ENCODE results near the gene BPI. TPM values are rescaled to one million over a fixed set of nuclear protein-coding genes. Genes with fewer than 3 reads are reported as not detected.

The BPI gene
- total and polyA plus RNA-seq, 2 donors (not counting 1 experiment from before 2014, with no cell fraction given), result not detected

GRCh38 chr20:38272961-38273360 is 31.0 kb upstream of the BPI start:
- DNase-seq (ENCODE audit: low read depth in 2 of 2), result peak; percentile 73 to 90
- no peak overlapping the region for H3K4me3 ChIP-seq (replicated peaks in 1 of 4; ENCODE audit: control extremely low read depth in 1 of 4, insufficient read depth in 1 of 4, low read depth in 3 of 4, low read length in 4 of 4)
- H3K9ac ChIP-seq (ENCODE audit: insufficient read depth, low read length), result no peak overlapping the region
- H3K27ac ChIP-seq (ENCODE audit: insufficient read depth, low read length), result peak overlapping the region; percentile 74
- no peak overlapping the region for H2AFZ ChIP-seq (ENCODE audit: low read length)
- H4K20me1 ChIP-seq (ENCODE audit: control insufficient read depth, extremely low read depth, insufficient read depth, low read length), result no peaks in the 10 kb centered on the region
- TF ChIP-seq CTCF (conservative IDR thresholded peaks at IDR 0.05 in 1 of 2, IDR thresholded peaks at IDR 0.05 in 1 of 2; ENCODE audit: low read depth in 1 of 2, low read length in 2 of 2) (no peak), EZH2 (IDR thresholded peaks at IDR 0.05; ENCODE audit: low read length, missing control alignments) (no peak)
- H3K79me2 ChIP-seq (ENCODE audit: control insufficient read depth, insufficient read depth, low read length), result no peaks in the 10 kb centered on the region
- H3K9me3 ChIP-seq (ENCODE audit: control insufficient read depth, insufficient read depth, low read depth, low read length), result no peaks in the 10 kb centered on the region
- H3K36me3 ChIP-seq (ENCODE audit: control insufficient read depth, insufficient read depth, low read length), result no peaks in the 10 kb centered on the region
- H3K4me1 ChIP-seq (ENCODE audit: control insufficient read depth, extremely low read depth, insufficient read depth, low read length), result peaks cover 36% of the 10 kb centered on the region
- no peaks in the 10 kb centered on the region for H3K27me3 ChIP-seq (ENCODE audit: control insufficient read depth, insufficient read depth, low read length)
- peak overlapping the region; percentile 27 for H3K4me2 ChIP-seq (ENCODE audit: extremely low read depth, insufficient read depth, low read length)

- Histone ChIP-seq H3K36me3 (ENCODE audit: control insufficient read depth, insufficient read depth, low read length) (no peaks in the 10 kb centered on the region), H3K9me3 (ENCODE audit: control insufficient read depth, insufficient read depth, low read depth, low read length) (no peaks in the 10 kb centered on the region), H4K20me1 (ENCODE audit: control insufficient read depth, extremely low read depth, insufficient read depth, low read length) (no peaks in the 10 kb centered on the region), H3K4me1 (ENCODE audit: control insufficient read depth, extremely low read depth, insufficient read depth, low read length) (peaks cover 40% of the 10 kb centered on the region), H3K27me3 (ENCODE audit: control insufficient read depth, insufficient read depth, low read length) (no peaks in the 10 kb centered on the region), H3K27ac (ENCODE audit: insufficient read depth, low read length) (peak overlapping the region; percentile 81), H3K4me2 (ENCODE audit: extremely low read depth, insufficient read depth, low read length) (no peak overlapping the region), H3K4me3 (replicated peaks in 1 of 4; ENCODE audit: control extremely low read depth in 1 of 4, insufficient read depth in 1 of 4, low read depth in 3 of 4, low read length in 4 of 4) (no peak overlapping the region), H3K9ac (ENCODE audit: insufficient read depth, low read length) (no peak overlapping the region), H2AFZ (ENCODE audit: low read length) (no peak overlapping the region), H3K79me2 (ENCODE audit: control insufficient read depth, insufficient read depth, low read length) (no peaks in the 10 kb centered on the region)
- peak; percentile 88 to 91 for DNase-seq (ENCODE audit: low read depth in 2 of 2)
- TF ChIP-seq EZH2 (IDR thresholded peaks at IDR 0.05; ENCODE audit: low read length, missing control alignments) (no peak), CTCF (conservative IDR thresholded peaks at IDR 0.05 in 1 of 2, IDR thresholded peaks at IDR 0.05 in 1 of 2; ENCODE audit: low read depth in 1 of 2, low read length in 2 of 2) (no peak)
These were observed 28.0 kb upstream of the BPI start for GRCh38 chr20:38275815-38276550.

GRCh38 chr20:38277285-38277684 is 26.7 kb upstream of the BPI start:
- Histone ChIP-seq H3K4me1 (ENCODE audit: control insufficient read depth, extremely low read depth, insufficient read depth, low read length) (peaks cover 34% of the 10 kb centered on the region), H3K4me3 (replicated peaks in 1 of 4; ENCODE audit: control extremely low read depth in 1 of 4, insufficient read depth in 1 of 4, low read depth in 3 of 4, low read length in 4 of 4) (no peak overlapping the region), H3K9me3 (ENCODE audit: control insufficient read depth, insufficient read depth, low read depth, low read length) (no peaks in the 10 kb centered on the region), H3K36me3 (ENCODE audit: control insufficient read depth, insufficient read depth, low read length) (no peaks in the 10 kb centered on the region), H3K27me3 (ENCODE audit: control insufficient read depth, insufficient read depth, low read length) (no peaks in the 10 kb centered on the region), H3K9ac (ENCODE audit: insufficient read depth, low read length) (no peak overlapping the region), H3K79me2 (ENCODE audit: control insufficient read depth, insufficient read depth, low read length) (no peaks in the 10 kb centered on the region), H2AFZ (ENCODE audit: low read length) (no peak overlapping the region), H4K20me1 (ENCODE audit: control insufficient read depth, extremely low read depth, insufficient read depth, low read length) (no peaks in the 10 kb centered on the region), H3K4me2 (ENCODE audit: extremely low read depth, insufficient read depth, low read length) (no peak overlapping the region), H3K27ac (ENCODE audit: insufficient read depth, low read length) (no peak overlapping the region)
- no peak for TF ChIP-seq EZH2 (IDR thresholded peaks at IDR 0.05; ENCODE audit: low read length, missing control alignments)
- DNase-seq (ENCODE audit: low read depth in 2 of 2), result no peak

All from fibroblast of lung (primary cell).